Spinal cord (tissue), 10 donors: ENCODE measurements around the gene RNF103. TPM values are rescaled to one million over a fixed set of nuclear protein-coding genes. Genes with fewer than 3 reads are reported as not detected.
"Not testable (repeated sequence)": the region's sequence is repeated elsewhere in the genome, so short reads cannot be mapped to it uniquely, and the experiment has no call there.

ENCODE experiments used
- DNase-seq, 6 donors: peaks; one replicate each; pipeline versions ENCODE4 v3.0.0 to v3.0.0-alpha.2; 2013 to 2015; ENCODE audit warnings: low spot score in 6 of 6, low read depth in 4 of 6
- H3K27ac ChIP-seq: one replicate; pipeline ENCODE4 v1.5.1; 2013; ENCODE audit warnings: low read depth, low read length, control low read depth
- H3K27me3 ChIP-seq: one replicate; pipeline ENCODE4 v1.6.1; 2013; ENCODE audit warnings: low read length; ENCODE audit not compliant: control insufficient read depth, insufficient read depth
- H3K36me3 ChIP-seq: one replicate; pipeline ENCODE4 v1.6.1; 2013; ENCODE audit warnings: low read length; ENCODE audit not compliant: control insufficient read depth, insufficient read depth
- H3K4me1 ChIP-seq: one replicate; pipeline ENCODE4 v1.6.1; 2013; ENCODE audit warnings: low read length; ENCODE audit not compliant: control insufficient read depth, insufficient read depth
- H3K4me3 ChIP-seq: one replicate; pipeline ENCODE4 v1.5.1; 2013; ENCODE audit warnings: low read depth, low read length, control low read depth
- H3K9me3 ChIP-seq: one replicate; pipeline ENCODE4 v1.6.1; 2013; ENCODE audit warnings: low read length; ENCODE audit not compliant: control insufficient read depth, insufficient read depth
- WGBS: methylation state at CpG from one replicate; pipeline ENCODE4 v1.1.5; 2013; ENCODE audit warnings: missing lambda C conversion rate; ENCODE audit not compliant: insufficient coverage; 5-methylcytosine and 5-hydroxymethylcytosine counted together
- long read RNA-seq, 4 donors: transcript quantifications; one replicate each; lab custom pipeline, GENCODE V29; 2026
- polyA plus RNA-seq, 2 donors: library from polyadenylated mRNA; unstranded; fragments of 120-200 nt; gene quantifications; one replicate each; pipeline ENCODE4 v1.2.1, GENCODE V29; 2013; ENCODE audit not compliant: insufficient read length in 2 of 2
- total RNA-seq, 2 donors: library from RNA; depleted of rRNA in 1 of 2; stranded (reverse); fragments of 120-200 nt in 1 of 2; fragments of >200 nt in 1 of 2; gene quantifications; one replicate each; pipeline versions ENCODE4 v1.2.3 to v1.2.4, GENCODE V29; 2013 to 2014
- donor health status: healthy.

The RNF103 gene, protein sequence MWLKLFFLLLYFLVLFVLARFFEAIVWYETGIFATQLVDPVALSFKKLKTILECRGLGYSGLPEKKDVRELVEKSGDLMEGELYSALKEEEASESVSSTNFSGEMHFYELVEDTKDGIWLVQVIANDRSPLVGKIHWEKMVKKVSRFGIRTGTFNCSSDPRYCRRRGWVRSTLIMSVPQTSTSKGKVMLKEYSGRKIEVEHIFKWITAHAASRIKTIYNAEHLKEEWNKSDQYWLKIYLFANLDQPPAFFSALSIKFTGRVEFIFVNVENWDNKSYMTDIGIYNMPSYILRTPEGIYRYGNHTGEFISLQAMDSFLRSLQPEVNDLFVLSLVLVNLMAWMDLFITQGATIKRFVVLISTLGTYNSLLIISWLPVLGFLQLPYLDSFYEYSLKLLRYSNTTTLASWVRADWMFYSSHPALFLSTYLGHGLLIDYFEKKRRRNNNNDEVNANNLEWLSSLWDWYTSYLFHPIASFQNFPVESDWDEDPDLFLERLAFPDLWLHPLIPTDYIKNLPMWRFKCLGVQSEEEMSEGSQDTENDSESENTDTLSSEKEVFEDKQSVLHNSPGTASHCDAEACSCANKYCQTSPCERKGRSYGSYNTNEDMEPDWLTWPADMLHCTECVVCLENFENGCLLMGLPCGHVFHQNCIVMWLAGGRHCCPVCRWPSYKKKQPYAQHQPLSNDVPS
- 10 to 100 TPM; 29.4 to 48.1 TPM for total RNA-seq
- polyA plus RNA-seq, result 10 to 100 TPM; 34.2 to 37.7 TPM
- long read RNA-seq, donor 1, full-length matches to known transcripts, result 24 of 24 reads
- long read RNA-seq, donor 1, partial matches to known transcripts, result 0 of 24 reads
- long read RNA-seq, donor 1, other reads (novel, unspliced or antisense), result 0 of 24 reads
- long read RNA-seq, donor 2, transcript RNF103-201 (4 exons, 3,477 nt), result major isoform, 5 of 5 reads
- long read RNA-seq, donor 2, partial matches to known transcripts, result 0 of 5 reads
- long read RNA-seq, donor 2, other reads (novel, unspliced or antisense), result 0 of 5 reads
- long read RNA-seq, donor 3, partial matches to known transcripts, result 0 of 4 reads
- long read RNA-seq, donor 3, other reads (novel, unspliced or antisense), result 0 of 4 reads
- long read RNA-seq, donor 4, full-length matches to known transcripts, result 5 of 5 reads
- long read RNA-seq, donor 4, partial matches to known transcripts, result 0 of 5 reads
- long read RNA-seq, donor 4, other reads (novel, unspliced or antisense), result 0 of 5 reads

DNA sequence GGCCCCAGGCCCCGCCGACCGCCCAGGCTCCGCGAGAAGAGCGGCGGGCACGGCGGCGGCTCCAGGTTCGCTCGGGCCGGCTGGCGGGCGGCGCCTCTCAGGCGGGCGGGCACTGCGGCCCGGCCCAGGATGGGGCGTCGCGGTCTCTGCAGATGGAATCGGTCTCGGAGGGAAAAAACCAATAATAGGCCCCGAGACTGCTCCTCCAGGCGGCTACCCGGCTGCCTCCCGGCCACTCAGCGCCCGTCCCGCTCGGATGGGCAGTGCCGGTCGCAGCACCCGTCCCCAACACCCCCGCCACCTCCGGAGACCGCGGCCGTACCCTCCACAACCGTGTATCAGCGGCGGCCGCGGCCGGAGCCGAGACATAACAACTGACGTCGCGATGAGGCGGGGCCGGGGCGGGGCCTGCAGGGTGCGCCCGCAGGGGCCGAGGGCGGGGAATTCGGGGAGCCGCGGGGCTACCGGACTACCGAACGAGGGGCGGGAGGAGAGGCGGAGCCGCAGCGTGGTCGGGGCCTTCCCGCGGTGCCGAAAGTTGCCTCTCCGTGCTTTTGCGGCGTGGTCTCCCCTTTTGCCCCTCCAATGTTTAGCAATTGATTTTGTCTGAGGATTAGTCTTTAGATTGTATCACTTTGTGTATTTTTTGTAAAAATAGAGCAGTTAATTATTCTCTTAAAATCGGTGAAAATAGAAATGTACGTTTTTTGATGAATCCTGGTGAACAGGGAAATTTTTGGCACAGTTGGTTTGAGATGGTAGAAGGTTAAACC lies at the start of gene RNF103:
RNF103 (minus strand) TSS at position 372 of the 773 bp plus-strand sequence. CDS start 979 bp downstream, outside the sequence.
- WGBS, result 1% methylated on average over 77 of the region's 77 CpGs

DNA sequence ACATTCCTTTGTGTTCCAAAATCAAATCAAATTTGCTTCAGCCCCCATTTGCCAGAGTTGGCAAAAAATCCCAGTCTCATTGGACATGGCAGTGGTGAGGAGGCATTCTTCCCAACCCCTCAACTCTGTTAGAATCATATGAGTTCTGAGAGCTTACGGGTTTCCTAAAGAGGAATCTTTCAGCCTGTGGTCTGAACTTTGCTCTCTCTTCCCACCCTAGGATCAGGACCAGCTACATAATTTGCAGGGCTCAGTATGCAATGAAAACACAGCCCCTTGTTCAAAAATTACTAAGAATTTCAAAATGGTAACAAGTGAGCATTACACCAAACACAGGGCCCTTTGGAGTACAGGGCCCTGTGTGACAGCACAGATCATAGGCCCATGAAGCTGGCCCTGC lies 49.3 kb upstream of the RNF103 start:
- WGBS, result no CpG with 5 or more reads among the region's 1 CpG
- Histone ChIP-seq H3K27me3 (no peaks in the 10 kb centered on the region), H3K4me1 (no peaks in the 10 kb centered on the region), H3K36me3 (no peaks in the 10 kb centered on the region), H3K9me3 (no peaks in the 10 kb centered on the region), H3K27ac (no peak overlapping the region), H3K4me3 (no peak overlapping the region)
- DNase-seq, result no peak

More for the DNA sequence above, at the start of gene RNF103:
- DNase-seq, result peak in 5 of 6 donors; percentile 80 to 97 (median 89)
- no peaks in the 10 kb centered on the region for H3K36me3 ChIP-seq
- no peaks in the 10 kb centered on the region for H3K27me3 ChIP-seq
- H3K9me3 ChIP-seq, result no peaks in the 10 kb centered on the region
- H3K27ac ChIP-seq, result peak within 1 kb of the TSS; percentile 96
- peak within 1 kb of the TSS; percentile 81 for H3K4me3 ChIP-seq
- peaks cover 6% of the 10 kb centered on the region for H3K4me1 ChIP-seq

DNA sequence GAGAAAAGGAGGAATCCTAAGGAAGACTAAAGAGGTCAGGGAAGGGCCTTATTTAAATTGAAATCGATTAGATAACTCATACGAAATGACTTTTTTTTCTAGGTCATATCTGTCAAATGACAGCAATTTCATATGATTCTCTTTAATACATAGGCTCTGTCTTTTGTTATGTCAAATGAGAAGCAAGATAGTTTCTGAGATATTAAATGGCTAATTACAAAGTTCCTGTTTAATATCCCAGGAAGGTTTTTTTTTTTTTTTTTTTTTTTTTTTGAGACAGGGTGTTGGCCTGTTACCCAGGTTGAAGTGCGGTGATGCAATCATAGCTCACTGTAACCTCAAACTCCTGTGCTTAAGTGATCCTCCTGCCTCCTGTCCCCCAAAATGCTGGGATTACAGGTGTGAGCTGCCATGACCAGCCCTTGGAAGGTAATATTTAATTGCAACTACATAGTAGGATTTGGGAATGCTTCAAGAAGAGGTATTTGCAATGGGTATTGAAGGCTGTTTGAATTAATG lies 48.4 kb upstream of the RNF103 start:
- no peaks in the 10 kb centered on the region for H3K36me3 ChIP-seq
- H3K27me3 ChIP-seq, result no peaks in the 10 kb centered on the region
- no peaks in the 10 kb centered on the region for H3K4me1 ChIP-seq
- no peaks in the 10 kb centered on the region for H3K9me3 ChIP-seq
- H3K4me3 ChIP-seq, result no peak overlapping the region
- DNase-seq, result no peak
- 100% methylated on average over 1 of the region's 3 CpGs for WGBS
- H3K27ac ChIP-seq, result no peak overlapping the region

DNA sequence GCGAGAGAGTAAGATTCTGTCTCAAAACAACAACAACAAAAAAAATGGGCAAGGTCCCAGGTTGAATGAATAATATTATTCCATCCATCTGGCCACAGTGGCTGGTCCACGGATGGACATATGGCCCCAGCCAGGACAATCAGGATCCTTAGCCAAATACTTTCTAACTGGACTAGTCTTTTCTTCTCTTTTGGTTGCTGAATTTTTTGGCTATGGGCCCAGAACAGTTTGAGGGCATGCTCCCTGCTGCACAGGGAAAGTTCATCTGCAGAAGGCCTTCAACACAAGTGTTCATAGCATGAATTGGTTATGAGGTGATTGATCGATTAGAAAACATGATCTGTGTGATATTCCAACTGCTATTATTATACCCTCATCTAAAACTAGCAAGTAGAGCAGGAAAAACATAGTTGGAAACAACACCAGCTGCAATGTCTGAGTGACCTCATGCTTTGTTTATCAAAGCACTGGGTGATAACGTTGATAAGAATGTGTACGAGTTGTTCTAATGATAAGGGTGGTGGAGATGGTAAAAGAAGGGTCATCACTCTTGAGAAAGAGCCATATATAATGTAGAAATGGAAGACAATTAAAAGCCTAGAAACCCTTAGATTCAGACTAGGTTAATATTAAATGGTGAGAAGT lies 47.8 kb upstream of the RNF103 start:
- no peaks in the 10 kb centered on the region for H3K9me3 ChIP-seq
- no peaks in the 10 kb centered on the region for H3K27me3 ChIP-seq
- WGBS, result no CpG with 5 or more reads among the region's 5 CpGs
- H3K4me3 ChIP-seq, result no peak overlapping the region
- H3K27ac ChIP-seq, result no peak overlapping the region
- H3K36me3 ChIP-seq, result no peaks in the 10 kb centered on the region
- peak in 1 of 6 donors; percentile 25 for DNase-seq
- no peaks in the 10 kb centered on the region for H3K4me1 ChIP-seq

DNA sequence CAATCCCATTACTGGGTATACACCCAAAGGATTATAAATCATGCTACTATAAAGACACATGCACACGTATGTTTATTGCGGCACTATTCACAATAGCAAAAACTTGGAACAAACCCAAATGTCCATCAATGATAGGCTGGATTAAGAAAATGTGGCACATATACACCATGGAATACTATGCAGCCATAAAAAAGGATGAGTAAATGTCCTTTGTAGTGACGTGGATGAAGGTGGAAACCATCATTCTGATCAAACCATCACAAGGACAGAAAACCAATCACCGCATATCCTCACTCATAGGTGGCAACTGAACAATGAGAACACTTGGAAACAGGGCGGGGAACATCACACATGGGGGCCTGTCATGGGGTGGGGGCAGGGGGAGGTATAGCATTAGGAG lies 45.7 kb upstream of the RNF103 start:
- no CpG with 5 or more reads among the region's 5 CpGs for WGBS
- not testable (repeated sequence) for H3K27ac ChIP-seq

DNA sequence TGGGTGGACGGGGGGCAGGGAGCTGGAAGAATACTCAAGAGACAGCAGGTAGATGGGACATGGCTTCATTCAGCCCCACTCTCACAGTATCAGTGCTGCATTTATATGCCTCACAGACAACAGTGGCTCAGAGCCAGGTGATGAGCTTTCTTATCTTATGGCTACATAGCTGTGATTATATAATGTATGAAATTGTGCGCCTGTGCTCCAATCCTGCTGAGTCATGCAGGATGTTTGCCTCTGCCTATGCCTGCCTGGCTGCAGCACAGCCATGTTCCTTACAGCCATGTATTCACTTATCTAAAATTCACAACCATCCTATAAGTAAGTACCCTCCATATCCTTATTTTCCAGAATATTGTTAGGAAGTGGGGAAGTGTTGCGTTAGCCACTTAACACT lies 37.7 kb upstream of the RNF103 start:
- 100% methylated on average over 1 of the region's 3 CpGs for WGBS
- Histone ChIP-seq H3K27me3 (no peaks in the 10 kb centered on the region), H3K27ac (no peak overlapping the region), H3K4me1 (no peaks in the 10 kb centered on the region), H3K9me3 (no peaks in the 10 kb centered on the region), H3K36me3 (no peaks in the 10 kb centered on the region), H3K4me3 (no peak overlapping the region)
- DNase-seq, result peak in 1 of 6 donors; percentile 4

More for the DNA sequence above, 45.7 kb upstream of the RNF103 start:
- not testable (repeated sequence) for H3K27me3 ChIP-seq, H3K9me3 ChIP-seq, H3K36me3 ChIP-seq, H3K4me3 ChIP-seq, DNase-seq, H3K4me1 ChIP-seq

DNA sequence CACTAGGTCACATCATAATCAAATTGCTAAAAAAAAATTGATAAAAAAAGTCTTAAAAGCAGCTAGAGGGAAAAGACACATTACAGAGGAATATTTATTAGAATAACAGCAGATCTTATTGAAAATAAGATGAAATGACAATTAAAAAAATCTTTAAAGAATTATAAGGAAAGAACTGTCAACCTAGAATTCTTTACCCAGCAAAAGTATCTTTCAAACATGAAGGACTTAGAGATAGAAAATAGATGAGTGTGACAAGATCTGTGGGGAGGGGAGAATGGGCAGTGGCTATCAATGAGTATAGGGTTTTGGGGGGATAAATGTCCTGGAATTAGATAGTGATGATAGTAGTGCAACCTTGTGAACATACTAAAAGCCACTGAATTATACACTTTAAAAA lies 26.5 kb upstream of the RNF103 start:
- Histone ChIP-seq H3K36me3 (no peaks in the 10 kb centered on the region), H3K9me3 (peaks cover 6% of the 10 kb centered on the region), H3K27me3 (no peaks in the 10 kb centered on the region), H3K4me1 (no peaks in the 10 kb centered on the region), H3K27ac (no peak overlapping the region), H3K4me3 (no peak overlapping the region)
- no peak for DNase-seq

DNA sequence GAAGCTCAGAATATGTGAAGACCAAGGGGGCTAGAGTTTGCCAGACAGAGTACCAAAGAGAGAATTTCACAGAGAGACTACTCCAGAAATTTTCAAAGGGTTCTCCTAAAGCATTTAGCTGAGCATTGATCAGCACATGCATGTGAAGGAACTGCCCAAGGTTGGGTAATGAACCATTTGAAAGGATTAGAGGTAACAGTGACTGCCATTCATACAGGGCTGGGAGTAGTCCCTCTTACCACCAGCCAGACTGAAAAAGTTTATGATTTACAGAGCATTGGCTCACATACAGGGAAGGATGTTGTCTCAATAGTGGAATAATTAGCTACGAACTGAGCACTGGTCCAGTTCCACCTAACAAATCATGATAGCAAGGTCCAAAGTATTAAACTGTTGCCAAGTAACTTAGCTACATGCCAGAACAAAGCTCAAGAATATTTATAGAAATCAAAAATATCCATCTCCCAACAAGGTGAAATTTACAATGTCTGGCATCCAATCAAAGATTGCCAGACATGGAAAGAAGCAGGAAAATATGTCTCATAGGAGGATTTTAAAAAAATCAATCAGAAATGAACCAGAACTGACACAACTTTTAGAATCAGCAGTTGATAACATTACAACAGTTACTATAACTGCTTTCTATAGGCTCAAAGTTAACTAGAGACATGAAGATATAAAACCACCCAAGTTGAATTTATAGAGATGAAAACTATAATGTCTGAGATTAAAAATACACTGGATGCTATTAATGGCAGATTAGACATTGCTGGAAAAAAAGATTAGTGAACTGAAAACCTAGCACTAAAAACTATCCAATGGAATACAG lies 25.7 kb upstream of the RNF103 start:
- Histone ChIP-seq H3K4me1 (no peaks in the 10 kb centered on the region), H3K9me3 (peaks cover 6% of the 10 kb centered on the region), H3K36me3 (no peaks in the 10 kb centered on the region), H3K27ac (no peak overlapping the region), H3K27me3 (no peaks in the 10 kb centered on the region), H3K4me3 (no peak overlapping the region)
- no peak for DNase-seq
- WGBS, result no CpG with 5 or more reads among the region's 1 CpG
